GM19438 (cell line): ENCODE measurements around the gene PIP5KL1.

Experiments used
- ATAC-seq: cut with Tn5 transposase; IDR thresholded peaks from one replicate; pipeline ENCODE4 v1.9.1; 2021; ENCODE audit warnings: low read depth; ENCODE audit not compliant: unreplicated experiment

The PIP5KL1 gene

GRCh38 chr9:127968700-127969383, 38.3 kb upstream of the PIP5KL1 start:
- no peak for ATAC-seq

- ATAC-seq, result no peak
Measured at GRCh38 chr9:127968042-127968441, 37.5 kb upstream of the PIP5KL1 start.

- ATAC-seq, result no peak
Measured at GRCh38 chr9:127967151-127967809, 36.7 kb upstream of the PIP5KL1 start.

GRCh38 chr9:127966416-127967150, 36.0 kb upstream of the PIP5KL1 start:
- no peak for ATAC-seq

GRCh38 chr9:127965953-127966352, 35.4 kb upstream of the PIP5KL1 start:
- ATAC-seq, result no peak

GRCh38 chr9:127963359-127964064, 32.9 kb upstream of the PIP5KL1 start:
- ATAC-seq, result no peak

GRCh38 chr9:127963041-127963358, 32.4 kb upstream of the PIP5KL1 start:
- no peak for ATAC-seq

- ATAC-seq, result no peak
Measured at GRCh38 chr9:127962278-127962677, 31.7 kb upstream of the PIP5KL1 start.

- no peak for ATAC-seq
Measured at GRCh38 chr9:127961613-127962155, 31.1 kb upstream of the PIP5KL1 start.

- ATAC-seq, result no peak
Measured at GRCh38 chr9:127961155-127961490, 30.5 kb upstream of the PIP5KL1 start.

GRCh38 chr9:127960410-127961154, 30.0 kb upstream of the PIP5KL1 start:
- ATAC-seq, result no peak

GRCh38 chr9:127959841-127960409, 29.3 kb upstream of the PIP5KL1 start:
- no peak for ATAC-seq

GRCh38 chr9:127959398-127959797, 28.8 kb upstream of the PIP5KL1 start:
- ATAC-seq, result no peak

- ATAC-seq, result no peak
Measured at GRCh38 chr9:127958728-127959127, 28.2 kb upstream of the PIP5KL1 start.

GRCh38 chr9:127955294-127956015, 24.9 kb upstream of the PIP5KL1 start:
- ATAC-seq, result no peak

- ATAC-seq, result no peak
Measured at GRCh38 chr9:127954831-127955293, 24.3 kb upstream of the PIP5KL1 start.

- no peak for ATAC-seq
Measured at GRCh38 chr9:127953768-127954505, 23.4 kb upstream of the PIP5KL1 start.

- ATAC-seq, result no peak
Measured at GRCh38 chr9:127953154-127953553, 22.6 kb upstream of the PIP5KL1 start.
